DOHH2 (cell line): Measurements from ENCODE around the gene HOXA10.

ENCODE experiments used
- H3F3A ChIP-seq: fragments of 200-600 bp; sonication (generic), shearing (Covaris generic); 2 replicates; pipeline ENCODE4 v1.6.0; 2016; ENCODE audit warnings: antibody characterized with exemption, mild to moderate bottlenecking; ENCODE audit not compliant: control insufficient read depth, insufficient read depth
- H3K27ac ChIP-seq: fragments of 200-600 bp; sonication (generic); 2 replicates; pipeline ENCODE4 v1.5.1; 2014; ENCODE audit warnings: low read depth, mild to moderate bottlenecking, low read length, moderate library complexity
- H3K27me3 ChIP-seq: fragments of 200-600 bp; sonication (generic); 2 replicates; pipeline ENCODE4 v1.6.1; 2014; ENCODE audit warnings: mild to moderate bottlenecking, low read length, mixed read lengths; ENCODE audit not compliant: control insufficient read depth
- H3K36me3 ChIP-seq: fragments of 200-600 bp; sonication (generic); 2 replicates; pipeline ENCODE4 v1.6.1; 2014; ENCODE audit warnings: mild to moderate bottlenecking, low read length, moderate library complexity, mixed read lengths; ENCODE audit not compliant: control insufficient read depth
- H3K4me1 ChIP-seq: fragments of 200-600 bp; sonication (generic); 2 replicates; pipeline ENCODE4 v1.6.1; 2014; ENCODE audit warnings: mild to moderate bottlenecking, low read length, mixed read lengths; ENCODE audit not compliant: control insufficient read depth
- H3K4me2 ChIP-seq: fragments of 200-600 bp; sonication (generic); 2 replicates; pipeline ENCODE4 v1.6.0; 2014; ENCODE audit warnings: mild to moderate bottlenecking, low read length, moderate library complexity
- H3K4me3 ChIP-seq: fragments of 200-600 bp; sonication (generic); 2 replicates; pipeline ENCODE4 v1.5.1; 2014; ENCODE audit warnings: mild to moderate bottlenecking, low read length, mixed read lengths
- H3K79me2 ChIP-seq: fragments of 200-600 bp; sonication (generic); 2 replicates; pipeline ENCODE4 v1.6.1; 2014; ENCODE audit warnings: mild to moderate bottlenecking, low read length, mixed read lengths; ENCODE audit not compliant: control insufficient read depth
- H3K9me2 ChIP-seq: fragments of 200-600 bp; sonication (generic); replicated peaks from 2 replicates; pipeline ENCODE4 v1.6.1; 2014; ENCODE audit warnings: mild to moderate bottlenecking, low read length, mixed read lengths; ENCODE audit not compliant: control insufficient read depth
- H3K9me3 ChIP-seq: fragments of 200-600 bp; sonication (generic); 2 replicates; pipeline ENCODE4 v1.6.1; 2014; ENCODE audit warnings: antibody characterized with exemption, low read length, mixed read lengths; ENCODE audit not compliant: control insufficient read depth, insufficient read depth
- H4K20me1 ChIP-seq: fragments of 200-600 bp; sonication (generic); 2 replicates; pipeline ENCODE4 v1.6.0; 2014; ENCODE audit warnings: low read depth, mild to moderate bottlenecking, antibody characterized with exemption, low read length, moderate library complexity; ENCODE audit not compliant: control insufficient read depth, insufficient read depth
- CTCF ChIP-seq: fragments of 200-600 bp; sonication (generic); IDR thresholded peaks from one replicate; pipeline ENCODE4 v1.5.1; 2014; ENCODE audit warnings: antibody characterized with exemption, mild to moderate bottlenecking, low read depth, low read length; ENCODE audit not compliant: poor library complexity, severe bottlenecking
- EZH2phosphoT487 ChIP-seq: fragments of 200-600 bp; sonication (generic); IDR thresholded peaks from 2 replicates; pipeline ENCODE4 v1.6.1; 2017; ENCODE audit warnings: borderline replicate concordance, mild to moderate bottlenecking, antibody characterized with exemption, low read length, moderate library complexity, mixed read lengths

Gene HOXA10

GRCh38 chr7:27151931-27152815 lies 21.9 kb downstream of the HOXA10 start, which contains the start of gene HOXA3:
HOXA3 (minus strand) TSS chr7:27152583; CDS start chr7:27110640, 41,943 bp downstream.
- no peaks in the 10 kb centered on the region for H3K9me3 ChIP-seq
- H3K4me2 ChIP-seq, result peak within 1 kb of the TSS; percentile 94
- no peaks in the 10 kb centered on the region for H3K79me2 ChIP-seq
- no peak within 1 kb of the TSS for H3K27ac ChIP-seq
- H3K4me1 ChIP-seq, result peaks cover 50% of the 10 kb centered on the region
- H4K20me1 ChIP-seq, result no peaks in the 10 kb centered on the region
- TF ChIP-seq CTCF (no peak), EZH2phosphoT487 (peak; percentile 58)
- peaks cover 70% of the 10 kb centered on the region for H3K27me3 ChIP-seq
- peak within 1 kb of the TSS; percentile 77 for H3K4me3 ChIP-seq
- H3F3A ChIP-seq, result no peaks in the 10 kb centered on the region
- H3K36me3 ChIP-seq, result no peaks in the 10 kb centered on the region
- H3K9me2 ChIP-seq, result no peaks in the 10 kb centered on the region

DNA sequence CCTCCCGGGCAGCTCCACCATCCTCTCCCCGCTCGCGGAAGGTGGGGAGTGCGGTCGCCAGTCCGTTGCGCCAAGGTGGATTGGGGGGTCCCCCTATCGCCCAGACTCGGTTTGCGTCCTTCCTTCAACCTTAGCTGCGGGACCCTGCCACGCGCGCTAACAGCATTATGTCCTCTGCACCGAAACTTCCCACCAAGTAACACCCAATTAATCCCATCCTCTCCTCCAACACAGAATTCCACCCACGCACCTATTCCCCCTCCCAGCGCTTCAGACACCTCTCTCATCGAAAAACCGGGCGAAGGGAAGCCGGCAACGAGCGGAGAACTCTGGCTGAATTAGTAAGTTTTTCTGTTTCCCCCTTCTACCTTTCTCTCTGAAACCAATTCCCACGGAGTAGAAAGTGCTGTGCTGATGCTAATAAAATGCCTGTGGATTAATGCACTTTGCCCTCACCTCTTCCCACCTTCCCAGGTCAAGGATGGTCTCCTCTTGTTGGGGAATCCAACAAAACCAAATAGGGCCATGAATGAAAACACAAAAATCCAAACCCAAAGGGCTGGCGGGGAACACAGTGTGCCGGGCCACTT lies 22.7 kb downstream of the HOXA10 start:
- H3K36me3 ChIP-seq, result no peaks in the 10 kb centered on the region
- H3K27me3 ChIP-seq, result peaks cover 74% of the 10 kb centered on the region
- no peaks in the 10 kb centered on the region for H4K20me1 ChIP-seq
- H3K9me2 ChIP-seq, result no peaks in the 10 kb centered on the region
- TF ChIP-seq EZH2phosphoT487 (peak; percentile 83; the same call in 1 of the 2 replicates), CTCF (no peak)
- peaks cover 51% of the 10 kb centered on the region for H3K4me1 ChIP-seq
- no peaks in the 10 kb centered on the region for H3F3A ChIP-seq
- H3K4me2 ChIP-seq, result peak overlapping the region; percentile 94
- H3K9me3 ChIP-seq, result no peaks in the 10 kb centered on the region
- H3K27ac ChIP-seq, result no peak overlapping the region
- H3K4me3 ChIP-seq, result peak overlapping the region; percentile 77
- H3K79me2 ChIP-seq, result no peaks in the 10 kb centered on the region

DNA sequence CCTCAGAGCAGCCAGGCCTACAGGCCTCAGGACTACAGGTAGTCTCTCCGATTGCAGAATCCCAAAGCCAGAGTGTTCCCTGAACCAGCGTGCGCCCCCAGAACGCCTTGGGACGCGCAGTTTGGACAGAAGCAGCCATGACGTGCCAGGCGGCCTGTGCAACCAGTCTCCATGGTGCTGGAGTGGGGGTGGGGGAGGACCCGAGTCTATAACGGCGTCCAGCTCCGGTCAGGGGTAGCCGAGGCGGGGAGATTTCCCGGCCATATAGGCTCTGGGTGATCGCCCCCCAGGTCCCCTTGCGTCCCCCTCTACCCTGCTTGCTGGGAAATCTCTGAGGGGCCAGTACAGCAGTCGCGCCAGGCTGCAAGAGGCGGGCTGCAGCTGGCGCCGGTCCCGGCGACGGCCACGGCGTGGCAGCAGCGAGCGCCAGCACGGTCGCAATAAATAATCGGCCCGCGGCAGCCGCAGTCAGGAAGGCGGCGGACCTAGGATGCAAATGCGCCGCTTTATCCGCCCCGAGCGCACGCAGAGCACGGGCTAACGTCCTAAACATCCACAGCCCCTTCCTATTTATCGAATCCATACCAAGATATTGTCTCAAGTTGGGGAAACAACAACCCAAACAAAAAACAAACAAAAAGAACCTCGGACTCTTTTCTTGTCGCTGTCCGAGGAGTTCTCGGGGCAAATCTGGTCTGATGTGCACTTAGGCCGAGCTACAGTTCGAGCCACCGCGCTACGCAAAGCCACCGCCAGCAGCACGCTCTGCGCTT lies 23.4 kb downstream of the HOXA10 start:
- no peaks in the 10 kb centered on the region for H3K79me2 ChIP-seq
- no peaks in the 10 kb centered on the region for H3K36me3 ChIP-seq
- peak overlapping the region; percentile 77 for H3K4me3 ChIP-seq
- TF ChIP-seq EZH2phosphoT487 (no peak), CTCF (peak; percentile 98)
- peaks cover 76% of the 10 kb centered on the region for H3K27me3 ChIP-seq
- H3K4me2 ChIP-seq, result peak overlapping the region; percentile 94
- H3K27ac ChIP-seq, result no peak overlapping the region
- no peaks in the 10 kb centered on the region for H3F3A ChIP-seq
- H3K9me2 ChIP-seq, result no peaks in the 10 kb centered on the region
- peaks cover 51% of the 10 kb centered on the region for H3K4me1 ChIP-seq
- no peaks in the 10 kb centered on the region for H4K20me1 ChIP-seq
- H3K9me3 ChIP-seq, result no peaks in the 10 kb centered on the region
